Nephron (organoid): ENCODE data around the gene HTT.

Source experiments
- H3K27ac Mint-ChIP-seq, 3 experiments: 2 replicates each; pipeline ENCODE4 v1.8.0; 2020; ENCODE audit warnings: mixed read lengths in 3 of 3, mild to moderate bottlenecking in 2 of 3, moderate library complexity in 1 of 3
- H3K27me3 Mint-ChIP-seq: 2 replicates; pipeline ENCODE4 v1.8.0; 2021; ENCODE audit warnings: low read depth, mild to moderate bottlenecking, moderate library complexity, mixed read lengths
- H3K36me3 Mint-ChIP-seq: 2 replicates; pipeline ENCODE4 v1.8.0; 2020; ENCODE audit warnings: low read depth, mixed read lengths
- H3K4me1 Mint-ChIP-seq: 2 replicates; pipeline ENCODE4 v1.8.0; 2020; ENCODE audit warnings: mixed read lengths
- H3K4me3 Mint-ChIP-seq, 3 experiments: 2 replicates each; pipeline ENCODE4 v1.8.0; 2020; ENCODE audit warnings: mild to moderate bottlenecking in 3 of 3, mixed read lengths in 3 of 3, moderate library complexity in 2 of 3
- H3K9me3 Mint-ChIP-seq: 2 replicates; pipeline ENCODE4 v1.8.0; 2020; ENCODE audit warnings: mixed read lengths
- CTCF ChIP-seq, 3 experiments: fragments of 200-600 bp; sonication (generic); IDR thresholded peaks; one replicate each; pipeline ENCODE4 v1.5.0; 2021; ENCODE audit warnings: antibody characterized with exemption in 3 of 3; ENCODE audit not compliant: unreplicated experiment in 3 of 3

Gene HTT

GRCh38 chr4:3037957-3038461, 36.5 kb upstream of the HTT start:
- peak overlapping the region in 1 of 3 experiments; percentile 29 for H3K27ac Mint-ChIP-seq
- TF ChIP-seq CTCF (IDR thresholded peaks at IDR 0.05; ENCODE audit: unreplicated experiment in 3 of 3) = no peak
- H3K4me3 Mint-ChIP-seq = peak overlapping the region in 1 of 3 experiments; percentile 3
- H3K36me3 Mint-ChIP-seq = no peaks in the 10 kb centered on the region
- no peaks in the 10 kb centered on the region for H3K9me3 Mint-ChIP-seq
- peaks cover 19% of the 10 kb centered on the region for H3K27me3 Mint-ChIP-seq
- peaks cover 23% of the 10 kb centered on the region for H3K4me1 Mint-ChIP-seq

GRCh38 chr4:3039706-3040366, 34.6 kb upstream of the HTT start:
- Mint-ChIP-seq H3K4me3 (no peak overlapping the region), H3K27ac (no peak overlapping the region), H3K27me3 (peaks cover 19% of the 10 kb centered on the region), H3K4me1 (peaks cover 23% of the 10 kb centered on the region), H3K9me3 (no peaks in the 10 kb centered on the region), H3K36me3 (no peaks in the 10 kb centered on the region)
- no peak for TF ChIP-seq CTCF (IDR thresholded peaks at IDR 0.05; ENCODE audit: unreplicated experiment in 3 of 3)

- peaks cover 23% of the 10 kb centered on the region for H3K4me1 Mint-ChIP-seq
- H3K4me3 Mint-ChIP-seq = no peak overlapping the region
- H3K27me3 Mint-ChIP-seq = peaks cover 22% of the 10 kb centered on the region
- H3K9me3 Mint-ChIP-seq = no peaks in the 10 kb centered on the region
- H3K36me3 Mint-ChIP-seq = no peaks in the 10 kb centered on the region
- no peak for TF ChIP-seq CTCF (IDR thresholded peaks at IDR 0.05; ENCODE audit: unreplicated experiment in 3 of 3)
- no peak overlapping the region for H3K27ac Mint-ChIP-seq
Measured at GRCh38 chr4:3040452-3041191, 33.9 kb upstream of the HTT start.

GRCh38 chr4:3041192-3042142, 33.0 kb upstream of the HTT start:
- no peak overlapping the region for H3K27ac Mint-ChIP-seq
- TF ChIP-seq CTCF (IDR thresholded peaks at IDR 0.05; ENCODE audit: unreplicated experiment in 3 of 3) = no peak
- H3K9me3 Mint-ChIP-seq = no peaks in the 10 kb centered on the region
- no peaks in the 10 kb centered on the region for H3K36me3 Mint-ChIP-seq
- H3K27me3 Mint-ChIP-seq = peaks cover 24% of the 10 kb centered on the region
- no peak overlapping the region for H3K4me3 Mint-ChIP-seq
- H3K4me1 Mint-ChIP-seq = peaks cover 23% of the 10 kb centered on the region

- no peaks in the 10 kb centered on the region for H3K9me3 Mint-ChIP-seq
- peaks cover 16% of the 10 kb centered on the region for H3K4me1 Mint-ChIP-seq
- no peak overlapping the region for H3K27ac Mint-ChIP-seq
- no peak for TF ChIP-seq CTCF (IDR thresholded peaks at IDR 0.05; ENCODE audit: unreplicated experiment in 3 of 3)
- H3K4me3 Mint-ChIP-seq = no peak overlapping the region
- H3K36me3 Mint-ChIP-seq = no peaks in the 10 kb centered on the region
- H3K27me3 Mint-ChIP-seq = peaks cover 18% of the 10 kb centered on the region
Measured at GRCh38 chr4:3042226-3042625, 32.3 kb upstream of the HTT start.
